AG20443 (cell line): Measurements from ENCODE around the gene TP53RK.

Source experiments
- DNase-seq: peaks from one replicate; pipeline ENCODE4 v3.0.0; 2012; ENCODE audit warnings: low spot score, mixed read lengths

The TP53RK gene

DNA sequence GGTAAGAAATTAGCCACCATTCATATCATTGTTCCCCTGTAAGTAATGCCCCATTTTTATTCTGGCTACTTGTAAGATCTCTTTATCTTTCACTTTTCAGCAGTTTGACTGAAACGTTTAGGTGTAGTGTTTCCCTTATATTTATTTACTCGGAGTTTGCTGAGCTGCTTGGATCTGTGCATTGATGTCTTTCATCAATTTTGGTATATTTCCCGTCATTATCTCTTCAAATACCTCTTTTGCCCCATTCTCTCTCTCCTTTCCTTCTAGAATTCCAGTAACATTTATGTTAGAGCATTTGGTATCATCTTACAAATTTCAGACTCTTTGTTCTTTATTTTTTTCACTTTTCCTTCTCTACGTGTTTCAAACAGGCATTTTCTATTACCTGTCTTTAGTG is 28.8 kb downstream of the TP53RK start:
- DNase-seq: no peak

DNA sequence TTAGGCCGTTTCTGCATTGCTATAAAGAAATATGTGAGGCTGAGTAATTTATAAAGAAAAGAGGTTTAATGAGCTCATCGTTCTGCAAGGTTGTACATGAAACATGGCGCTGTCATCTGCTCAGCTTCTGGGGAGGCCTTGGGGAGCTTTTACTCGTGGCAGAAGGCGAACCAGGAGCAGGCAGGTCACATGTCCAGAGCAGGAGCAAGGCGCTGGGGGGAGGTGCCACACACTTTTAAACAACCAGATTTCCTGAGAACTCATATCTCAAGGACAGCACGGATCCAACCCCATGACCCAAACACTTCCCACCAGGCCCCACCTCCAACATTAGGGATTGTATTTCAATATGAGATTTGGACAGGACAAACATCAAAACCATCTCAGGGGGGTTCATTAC is 31.6 kb downstream of the TP53RK start:
- no peak for DNase-seq

DNA sequence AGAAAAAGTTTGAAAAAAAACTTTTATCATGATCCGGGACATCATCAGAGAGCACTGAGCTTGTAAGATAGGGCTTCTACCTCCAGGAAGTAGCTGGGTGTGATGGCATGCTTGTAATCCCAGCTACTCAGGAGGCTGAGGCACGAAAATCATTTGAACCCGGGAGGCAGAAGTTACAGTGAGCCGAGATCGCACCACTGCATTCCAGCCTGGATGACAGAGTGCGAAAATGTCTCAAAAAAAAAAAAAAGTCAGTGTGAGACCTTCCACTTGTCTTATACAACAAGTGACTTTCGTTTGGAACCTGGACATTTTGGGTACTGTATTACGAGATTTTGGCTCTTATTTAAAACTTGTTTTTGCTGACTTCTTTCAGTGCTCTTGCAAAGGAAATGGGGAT is 32.1 kb downstream of the TP53RK start:
- DNase-seq: no peak

DNA sequence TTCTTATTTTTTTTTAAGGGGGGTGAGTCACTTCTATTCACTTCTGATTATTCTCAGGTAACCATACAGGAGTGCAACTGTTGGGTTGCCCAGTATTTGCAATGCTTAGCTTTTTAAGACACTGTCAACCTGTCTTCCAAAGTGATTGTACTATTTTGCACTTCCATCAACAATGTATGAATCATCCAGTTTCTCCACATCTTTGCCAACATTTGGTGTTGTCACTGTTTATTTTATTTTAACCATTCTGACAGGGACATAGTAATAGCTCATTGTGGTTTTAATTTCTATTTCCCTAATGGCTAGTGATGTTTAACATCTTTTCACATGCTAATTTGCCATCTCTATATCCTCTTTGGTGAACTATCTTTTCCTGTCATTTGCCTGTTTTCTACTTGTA is 36.5 kb downstream of the TP53RK start:
- no peak for DNase-seq

DNA sequence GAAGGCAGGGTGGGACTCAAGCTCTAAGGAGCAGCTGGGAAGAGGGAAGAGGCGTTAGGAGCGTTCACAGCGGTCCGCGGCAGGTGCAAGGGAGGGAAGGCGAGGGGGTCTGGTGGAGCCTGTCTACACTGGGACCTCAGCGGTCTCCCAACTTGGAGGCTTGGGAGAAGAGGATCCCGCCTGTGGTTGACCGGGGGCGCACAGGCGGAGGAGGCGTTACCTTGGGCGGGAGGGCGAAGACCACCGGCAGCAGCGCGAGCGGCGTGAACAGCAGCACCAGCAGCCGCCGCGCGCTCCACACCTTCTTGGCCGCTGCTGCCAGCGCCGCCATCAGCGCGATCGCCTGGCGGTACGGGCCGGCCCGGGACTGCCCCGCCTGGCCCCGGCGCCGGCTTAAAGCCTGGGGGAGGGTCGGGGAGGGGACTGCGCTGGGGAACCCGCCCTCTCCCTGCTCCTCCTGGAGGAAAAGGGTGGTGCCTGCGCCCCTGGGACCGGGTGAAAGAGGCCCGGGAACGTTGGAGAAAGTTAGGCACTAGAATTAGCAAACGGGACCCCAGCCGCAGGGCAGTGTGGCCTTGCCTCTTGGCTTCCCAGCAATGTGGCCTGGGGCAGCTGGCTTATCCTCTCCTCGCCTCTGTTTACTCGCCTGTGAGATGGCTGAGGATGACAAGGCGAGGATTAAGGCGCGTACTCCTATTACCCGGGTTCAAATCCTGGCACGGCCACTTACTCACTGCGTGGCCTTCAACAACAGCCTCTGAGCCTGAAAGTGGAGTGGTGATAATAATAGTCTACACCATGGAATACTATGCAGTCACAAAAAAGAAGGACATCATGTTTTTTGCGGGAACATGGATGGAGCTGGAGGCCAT is 37.9 kb downstream of the TP53RK start, which contains the start of gene SLC13A3:
Gene SLC13A3, minus strand, starts transcription at position 369 of the 872 bp plus-strand sequence. Its CDS starts 38 bp downstream, at position 331.
- peak; percentile 46 for DNase-seq

DNA sequence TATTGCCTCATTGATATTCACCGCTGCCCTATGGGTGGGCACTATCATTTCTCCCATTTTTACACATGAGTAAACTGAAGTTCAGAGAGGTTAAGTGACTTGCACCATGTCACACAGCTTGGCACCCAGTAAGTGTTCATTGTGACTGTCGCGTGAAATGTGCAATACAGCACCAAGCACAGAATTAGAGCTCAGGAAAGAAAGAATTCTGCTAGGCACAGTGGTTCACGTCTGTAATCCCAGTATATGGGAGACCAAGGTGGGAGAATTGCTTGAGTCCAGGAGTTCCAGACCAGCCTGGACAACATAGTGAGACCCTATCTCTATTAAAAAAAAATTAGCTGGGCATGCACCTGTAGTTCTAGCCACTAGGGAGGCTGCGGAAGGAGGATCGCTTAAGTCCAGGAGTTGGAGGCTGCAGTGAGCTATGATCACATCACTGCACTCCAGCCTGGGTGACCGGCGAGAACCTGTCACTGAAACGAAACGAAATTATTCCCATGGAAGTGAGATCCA is 38.6 kb downstream of the TP53RK start:
- DNase-seq: no peak

DNA sequence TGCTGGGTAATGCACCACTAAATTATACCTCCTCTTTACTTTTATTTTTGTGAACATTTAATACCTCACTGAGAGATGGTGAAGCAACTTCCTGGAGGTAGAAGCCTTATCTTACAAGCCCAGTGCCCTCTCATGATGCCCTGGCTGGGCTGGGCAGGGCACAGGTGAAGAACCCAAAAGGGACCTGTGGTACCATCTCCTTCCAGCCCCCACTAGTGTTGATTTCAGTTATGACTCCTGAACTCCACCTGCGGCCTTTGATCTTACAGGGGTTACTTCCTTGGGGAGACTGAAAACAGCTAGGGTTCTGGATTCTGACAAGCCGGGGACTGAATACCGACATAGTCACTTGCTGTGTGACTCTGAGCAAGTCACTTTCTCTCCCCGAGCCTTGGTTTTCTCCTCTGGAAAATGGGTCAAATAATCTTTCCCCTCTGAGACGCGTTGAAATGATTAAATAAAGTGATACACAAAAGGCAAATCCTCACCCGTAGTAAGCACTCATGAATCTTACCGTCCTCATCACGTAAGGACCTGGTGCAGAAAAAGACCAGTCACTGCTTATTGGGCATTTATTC is 39.2 kb downstream of the TP53RK start:
- no peak for DNase-seq

DNA sequence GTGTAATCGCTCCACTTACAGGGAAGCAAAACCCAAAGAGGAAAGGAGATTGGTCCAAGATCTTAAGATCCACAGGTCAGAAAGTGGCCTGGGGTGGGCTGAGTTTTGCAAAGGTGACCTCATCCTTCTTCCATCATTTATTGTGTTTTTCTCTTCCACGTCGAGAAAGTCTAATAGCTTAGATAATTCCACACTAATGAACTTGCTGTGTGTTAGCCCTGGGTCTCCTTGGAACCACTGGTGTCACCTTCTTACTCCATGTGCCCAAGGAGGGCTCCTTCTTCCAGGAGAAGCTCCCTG is 39.6 kb downstream of the TP53RK start:
- DNase-seq: no peak

DNA sequence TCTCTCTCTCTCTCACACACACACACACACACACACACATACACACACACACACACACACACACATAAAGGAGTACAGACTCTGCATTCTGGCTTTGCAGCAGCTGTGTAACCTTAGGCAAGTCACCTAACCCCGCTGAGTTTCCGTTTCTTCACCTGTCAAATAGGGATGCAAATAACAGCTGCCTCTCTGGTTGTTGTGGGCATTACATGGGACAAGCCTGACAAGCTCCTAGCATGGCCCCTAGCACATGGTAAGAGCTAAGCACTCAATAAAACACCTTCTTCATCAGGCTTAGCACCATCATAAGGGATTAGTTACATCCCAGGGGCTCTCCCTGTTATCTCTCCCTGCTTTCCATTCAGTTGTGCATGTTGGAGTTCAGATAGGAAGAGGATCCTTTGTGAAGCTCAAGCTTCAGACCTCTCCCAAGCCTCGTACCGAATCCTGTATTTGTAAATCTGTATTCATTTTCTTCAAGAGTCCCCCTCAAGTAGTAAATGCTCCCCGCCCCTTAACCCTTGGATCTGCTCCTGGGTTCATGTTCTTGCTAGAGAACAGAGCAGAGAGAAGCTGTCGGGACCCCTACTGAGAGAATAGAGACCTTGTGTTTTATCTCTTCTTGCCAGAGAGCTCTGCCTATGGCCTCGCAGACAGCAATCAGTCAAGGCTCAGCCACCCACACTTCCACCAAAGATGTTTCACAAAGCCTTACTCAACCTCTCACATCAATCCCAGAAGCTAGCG is 40.2 kb downstream of the TP53RK start:
- DNase-seq: no peak

DNA sequence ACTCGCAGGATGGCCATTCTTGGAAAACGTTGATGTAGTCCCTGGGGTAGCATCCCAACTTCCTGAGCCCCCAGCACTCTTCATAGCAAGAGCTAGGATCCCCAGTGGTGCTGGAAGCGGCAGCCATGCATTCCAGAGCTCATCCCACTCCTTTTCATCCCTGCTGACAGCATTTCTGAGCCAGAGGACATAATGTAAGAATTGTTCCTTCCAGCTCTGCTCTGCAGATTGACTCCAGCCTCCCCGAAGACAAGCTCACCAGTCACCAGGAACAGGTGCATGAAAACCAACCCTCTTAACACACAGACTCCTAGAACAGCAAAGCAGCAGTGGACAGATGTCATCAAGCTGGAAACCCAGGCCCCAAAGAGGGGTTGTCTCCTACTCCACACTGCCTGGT is 41.8 kb downstream of the TP53RK start:
- DNase-seq: no peak

DNA sequence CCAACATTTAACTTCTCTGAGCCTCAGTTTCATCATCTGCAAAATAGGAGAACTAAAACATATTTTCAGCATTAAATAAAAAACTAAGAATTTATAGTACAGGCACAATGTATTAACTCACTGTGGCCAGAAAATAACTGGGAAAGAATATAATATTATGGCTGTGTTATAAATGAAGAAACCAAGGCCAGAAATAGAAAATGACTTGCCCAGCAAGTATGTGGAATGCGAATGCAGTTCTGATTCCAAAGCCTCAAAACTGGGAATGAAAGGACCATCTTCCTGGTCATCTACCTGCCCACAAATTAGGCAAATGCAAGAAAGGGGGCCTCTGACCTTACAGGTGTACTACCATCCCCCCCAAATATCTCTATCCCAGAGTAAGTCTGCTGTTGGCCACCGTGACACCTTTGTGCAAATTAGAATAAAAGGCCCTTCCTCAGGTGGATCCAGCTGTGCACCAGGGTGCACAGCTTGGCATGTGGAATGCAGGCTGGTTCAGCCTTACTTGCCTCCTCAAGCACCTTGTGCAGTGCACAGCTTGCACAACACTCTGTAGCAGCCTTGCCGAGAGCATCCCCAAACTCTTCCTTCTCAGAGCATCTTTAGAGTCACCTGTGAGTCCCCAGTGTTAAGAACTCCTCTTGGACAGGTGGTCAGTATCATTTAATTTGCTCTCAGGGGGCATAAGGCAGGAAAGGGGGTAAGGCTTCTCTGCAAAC is 42.4 kb downstream of the TP53RK start:
- no peak for DNase-seq

DNA sequence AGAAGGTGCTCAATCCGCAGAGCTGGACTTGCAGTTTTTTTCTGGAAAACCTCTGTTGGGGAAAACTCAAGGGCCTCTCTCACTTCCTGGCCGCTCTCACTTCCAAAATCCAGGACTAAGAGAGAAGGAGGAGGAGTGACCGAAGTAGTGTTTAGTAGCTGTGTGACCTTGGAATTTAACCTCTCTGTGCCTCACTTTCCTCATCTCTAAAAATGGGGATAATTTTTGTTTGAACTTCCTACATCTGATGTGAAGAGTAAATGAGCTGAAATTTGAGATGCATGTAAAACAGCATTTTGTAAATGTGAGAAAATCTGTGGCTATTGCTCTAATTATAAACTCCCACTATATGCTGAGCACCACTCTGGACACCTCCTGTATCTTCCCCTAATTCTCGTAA is 43.1 kb downstream of the TP53RK start:
- no peak for DNase-seq

DNA sequence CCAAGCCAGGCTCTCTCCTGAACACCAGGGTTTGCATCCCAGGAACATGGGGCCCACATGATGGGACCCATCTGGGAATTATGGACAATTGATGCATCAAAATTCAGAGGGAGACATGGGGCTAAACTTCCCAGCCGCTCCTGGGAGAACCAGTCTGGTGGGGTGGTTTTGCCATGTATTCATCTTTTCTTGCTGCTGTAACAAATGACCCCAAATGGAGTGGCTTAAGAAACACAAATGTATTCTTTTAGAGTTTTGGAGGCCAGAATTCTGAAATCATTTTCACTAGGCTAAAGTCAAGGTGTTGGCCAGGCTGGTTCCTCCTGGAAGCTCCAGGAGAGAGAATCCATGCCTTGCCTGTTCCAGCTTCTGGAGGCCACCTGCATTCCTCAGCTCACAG is 44.5 kb downstream of the TP53RK start:
- DNase-seq: no peak

DNA sequence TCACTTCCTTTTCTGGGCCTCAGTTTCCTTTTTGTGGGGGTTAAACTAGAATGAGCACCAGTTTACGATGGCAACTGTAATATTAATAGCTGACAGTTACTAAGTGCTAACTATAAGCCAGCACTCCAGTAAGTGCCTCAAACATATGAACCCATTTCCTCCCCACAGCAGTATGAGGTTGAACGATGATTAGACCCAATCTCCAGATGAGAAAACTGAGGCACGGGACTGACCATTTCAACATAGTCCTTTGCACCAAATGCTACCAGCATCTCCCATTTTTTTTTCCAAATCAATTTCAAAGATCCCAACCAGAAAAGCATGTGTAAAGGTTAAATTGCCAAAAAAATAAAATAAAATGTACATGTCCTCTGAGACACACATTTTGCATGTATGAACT is 45.1 kb downstream of the TP53RK start:
- DNase-seq: no peak

DNA sequence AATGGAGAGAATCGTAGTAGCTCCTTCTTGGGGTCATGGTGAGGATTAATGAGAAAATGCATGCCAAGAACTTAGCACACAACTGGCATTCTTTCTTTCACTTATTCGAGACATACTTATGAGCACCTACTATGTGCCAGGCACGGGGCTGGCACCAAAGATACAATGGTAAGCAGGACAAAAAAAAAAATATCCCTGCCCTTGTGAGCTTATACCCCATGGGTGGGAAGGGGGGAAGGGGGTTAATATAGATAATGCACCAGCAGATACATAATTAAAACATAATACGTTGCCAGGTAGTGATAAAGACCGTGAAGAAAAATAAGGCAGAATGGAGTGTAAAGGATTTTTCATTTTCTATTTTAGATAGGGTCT is 46.3 kb downstream of the TP53RK start:
- DNase-seq: no peak

DNA sequence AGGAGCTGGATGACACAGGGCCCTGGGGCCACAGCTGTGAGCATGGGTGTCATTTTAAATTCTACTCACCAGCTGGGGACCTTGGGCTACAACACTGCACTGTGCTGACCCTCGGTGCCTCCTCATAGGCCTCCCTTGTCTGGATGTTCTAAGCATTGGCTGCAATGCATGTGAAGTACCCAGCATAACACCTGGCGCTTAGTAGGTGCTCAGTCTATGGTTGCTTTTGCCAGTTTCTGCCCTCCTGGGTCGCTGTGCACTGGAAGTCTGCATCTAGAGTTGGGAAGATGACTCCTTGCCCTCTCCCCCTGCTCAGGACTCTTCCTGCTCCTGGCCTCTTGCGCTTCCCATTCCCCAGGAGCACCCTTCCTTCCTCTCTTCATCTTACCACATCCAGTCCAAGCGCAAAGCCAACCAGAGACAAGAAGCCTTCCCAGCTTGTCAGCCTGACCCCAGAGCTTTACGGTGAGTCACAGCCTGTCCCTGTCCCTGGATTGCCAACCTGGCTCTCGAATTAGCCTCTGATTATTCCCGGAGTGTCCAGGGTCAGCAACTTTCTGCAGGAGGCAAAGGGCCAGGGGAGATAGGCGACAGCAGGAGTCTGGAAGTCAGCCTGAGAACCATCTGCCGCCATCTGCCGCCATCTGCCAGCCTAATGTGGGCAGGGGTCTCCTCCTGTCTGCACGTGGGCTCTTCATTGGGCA is 46.8 kb downstream of the TP53RK start:
- DNase-seq: no peak

DNA sequence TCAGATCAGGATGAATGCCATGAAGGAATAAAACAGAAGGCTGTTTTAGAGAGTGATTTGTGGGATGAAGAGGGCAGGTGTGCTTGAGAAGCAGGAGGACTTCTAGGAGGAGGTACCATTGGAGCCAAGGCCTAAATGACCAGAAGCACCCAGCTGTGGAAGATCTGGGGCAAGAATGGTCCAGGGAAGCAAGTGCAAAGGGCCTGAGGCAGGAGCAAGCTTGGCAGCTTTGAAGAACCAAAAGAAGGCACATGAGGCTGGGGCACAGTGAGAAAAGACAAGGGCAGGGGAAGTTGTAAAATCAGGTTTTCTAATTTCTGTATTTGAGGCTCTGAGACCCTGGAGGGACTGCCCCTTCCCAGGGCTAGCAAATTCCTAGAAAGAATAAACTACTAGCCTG is 47.8 kb downstream of the TP53RK start:
- DNase-seq: no peak

DNA sequence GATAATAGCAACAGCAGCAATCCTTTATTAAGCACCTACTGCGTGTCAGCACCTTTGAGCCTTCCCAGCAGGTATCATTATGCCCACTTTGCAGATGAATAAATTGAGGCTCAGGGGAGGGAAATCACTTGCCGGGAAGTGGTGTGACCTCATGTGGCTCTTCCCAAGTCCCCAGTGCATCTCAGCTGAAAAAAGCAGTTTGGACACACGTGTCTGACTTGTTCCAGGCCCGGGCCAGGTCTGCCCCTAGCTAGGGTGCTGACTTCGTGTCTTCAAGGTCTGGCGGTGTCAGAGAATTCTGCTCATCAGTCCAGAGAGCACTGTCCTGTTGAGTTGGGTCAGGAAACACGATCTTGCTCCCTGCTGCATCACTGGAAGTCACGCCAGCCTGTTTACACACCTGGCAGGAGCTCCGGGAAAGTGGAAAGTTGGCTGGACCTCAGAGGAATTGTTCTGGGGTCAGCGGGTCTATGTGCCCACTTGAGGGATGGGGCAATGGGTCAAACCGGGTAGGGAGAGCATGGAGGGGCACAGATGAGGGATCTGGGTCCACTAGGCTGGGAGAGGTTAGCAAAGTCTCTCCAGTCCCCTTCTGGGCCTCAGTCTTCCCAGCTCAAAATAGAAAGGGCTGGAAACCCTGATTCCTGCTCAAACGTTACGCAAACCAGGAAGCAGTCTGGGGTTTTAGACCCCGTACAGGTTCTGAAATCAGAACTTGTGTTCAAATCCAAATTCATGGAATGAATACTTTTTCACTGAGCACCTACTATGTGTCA is 48.5 kb downstream of the TP53RK start:
- no peak for DNase-seq

DNA sequence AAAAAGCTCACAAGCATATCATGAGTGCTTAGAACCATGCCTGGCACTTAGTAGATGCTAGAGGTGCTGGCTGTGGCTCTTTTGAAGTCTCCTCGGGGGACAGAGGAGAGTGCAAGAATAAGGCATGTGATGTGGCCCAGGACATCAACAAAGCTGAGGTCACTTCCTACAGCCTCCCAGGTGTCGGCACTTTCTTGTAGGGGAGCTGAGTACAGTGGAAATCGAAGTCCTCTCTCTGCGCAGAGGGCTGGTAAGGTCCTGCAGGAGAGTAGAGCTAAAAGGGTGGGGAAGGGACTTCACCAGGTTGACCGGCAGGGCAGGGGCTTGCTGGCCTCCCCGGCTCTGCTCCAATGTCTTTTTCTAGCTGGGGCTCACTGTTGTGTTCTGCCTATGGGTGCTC is 49.2 kb downstream of the TP53RK start:
- DNase-seq: no peak

DNA sequence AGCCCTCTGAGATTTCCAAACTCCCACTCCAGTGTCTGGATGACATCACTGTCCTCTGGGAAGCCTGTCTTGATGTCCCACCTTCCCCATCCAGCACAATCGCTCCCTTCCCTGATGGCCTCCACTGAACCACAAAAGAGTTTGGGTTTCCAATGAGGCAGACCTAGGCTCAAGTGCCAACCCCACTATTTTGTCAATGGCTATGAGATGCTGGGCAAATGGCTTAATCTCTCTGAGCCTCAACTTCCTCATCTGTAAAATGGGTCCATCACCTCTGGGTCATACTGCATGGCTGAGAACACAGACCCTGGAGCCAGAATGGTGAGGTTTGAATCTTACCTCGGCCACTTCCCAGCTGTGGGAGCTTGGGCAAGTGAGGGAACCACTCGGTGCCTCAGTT is 49.7 kb downstream of the TP53RK start:
- DNase-seq: no peak

DNA sequence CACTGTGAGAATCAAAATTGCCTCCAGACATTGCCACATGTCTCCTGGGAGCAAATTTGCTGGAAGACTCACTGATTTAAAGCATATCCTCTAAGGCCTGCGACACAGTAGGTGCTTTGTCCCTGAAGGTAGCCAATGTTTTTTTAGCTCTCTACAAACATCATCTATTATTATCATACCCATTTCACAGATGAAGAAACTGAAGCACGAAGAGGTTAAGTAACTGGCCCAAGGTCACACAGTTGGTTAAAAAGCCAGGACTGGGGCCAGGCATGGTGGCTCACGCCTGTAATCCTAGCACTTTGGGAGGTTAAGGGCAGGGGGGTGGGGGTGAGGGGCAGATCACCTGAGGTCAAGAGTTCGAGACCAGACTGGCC is 50.4 kb downstream of the TP53RK start:
- no peak for DNase-seq
